Liver (tissue), 9 donors: ENCODE data around the gene TMEM63C. TPM values are rescaled to one million over a fixed set of nuclear protein-coding genes. Genes with fewer than 3 reads are reported as not detected.
A peak's percentile ranks its signal among the peaks of the same experiment; 100 is the strongest.

Experiments used
- DNase-seq: peaks from one replicate; pipeline ENCODE4 v3.0.0-alpha.2; 2017; ENCODE audit warnings: low spot score
- H3K27ac ChIP-seq, 2 donors: one replicate each; pipeline ENCODE4 v1.7.0; 2013; ENCODE audit warnings: inconsistent platforms in 2 of 2, low read length in 2 of 2, control low read depth in 1 of 2, low read depth in 1 of 2, mild to moderate bottlenecking in 1 of 2
- H3K27me3 ChIP-seq, 4 donors: one replicate each; pipeline versions ENCODE4 v1.6.1 to v1.7.0; 2013; ENCODE audit warnings: low read length in 3 of 4, inconsistent platforms in 1 of 4, mild to moderate bottlenecking in 1 of 4, moderate library complexity in 1 of 4; ENCODE audit not compliant: control insufficient read depth in 4 of 4, insufficient read depth in 4 of 4
- H3K36me3 ChIP-seq, 4 donors: one replicate each; pipeline versions ENCODE4 v1.6.1 to v1.7.0; 2013; ENCODE audit warnings: low read length in 3 of 4, mild to moderate bottlenecking in 3 of 4, low read depth in 1 of 4, moderate library complexity in 1 of 4; ENCODE audit not compliant: control insufficient read depth in 4 of 4, insufficient read depth in 3 of 4
- H3K4me1 ChIP-seq, 4 donors: one replicate each; pipeline versions ENCODE4 v1.6.1 to v1.7.0; 2013; ENCODE audit warnings: low read length in 3 of 4, mild to moderate bottlenecking in 3 of 4, moderate library complexity in 1 of 4; ENCODE audit not compliant: control insufficient read depth in 4 of 4, insufficient read depth in 4 of 4
- H3K4me3 ChIP-seq, 3 donors: one replicate each; pipeline versions ENCODE4 v1.6.1 to v1.7.0; 2013; ENCODE audit warnings: low read length in 3 of 3, control low read depth in 1 of 3, low read depth in 1 of 3, mild to moderate bottlenecking in 1 of 3
- H3K9ac ChIP-seq, 2 donors: one replicate each; pipeline ENCODE4 v1.7.0; 2013; ENCODE audit warnings: low read length in 2 of 2, mild to moderate bottlenecking in 2 of 2, moderate library complexity in 2 of 2, control low read depth in 1 of 2, low read depth in 1 of 2
- H3K9me3 ChIP-seq, 4 donors: one replicate each; pipeline versions ENCODE4 v1.6.1 to v1.7.0; 2013; ENCODE audit warnings: low read length in 3 of 4; ENCODE audit not compliant: control insufficient read depth in 4 of 4
- FOXA1 ChIP-seq: IDR thresholded peaks from 2 replicates; pipeline ENCODE4 v1.6.1; 2016; ENCODE audit warnings: antibody characterized with exemption
- FOXA2 ChIP-seq: IDR thresholded peaks from 2 replicates; pipeline ENCODE4 v1.6.1; 2016; ENCODE audit warnings: antibody characterized with exemption
- HNF4A ChIP-seq, 2 donors: conservative IDR thresholded peaks; 2 replicates each; pipeline ENCODE4 v1.6.1; 2016; ENCODE audit warnings: antibody characterized with exemption in 2 of 2, mild to moderate bottlenecking in 2 of 2
- HNF4G ChIP-seq: IDR thresholded peaks from 2 replicates; pipeline ENCODE4 v1.6.1; 2016; ENCODE audit warnings: antibody characterized with exemption
- JUND ChIP-seq, 2 donors: IDR thresholded peaks; 2 replicates each; pipeline ENCODE4 v1.6.1; 2016; ENCODE audit warnings: antibody characterized with exemption in 2 of 2
- NR2F2 ChIP-seq: IDR thresholded peaks from 2 replicates; pipeline ENCODE4 v1.6.1; 2016; ENCODE audit warnings: antibody characterized with exemption
- RXRA ChIP-seq, 2 donors: IDR thresholded peaks; 2 replicates each; pipeline ENCODE4 v1.6.1; 2017 to 2018; ENCODE audit warnings: antibody characterized with exemption in 2 of 2, mild to moderate bottlenecking in 1 of 2
- SP1 ChIP-seq: IDR thresholded peaks from 2 replicates; pipeline ENCODE4 v1.6.1; 2018; ENCODE audit warnings: antibody characterized with exemption, mild to moderate bottlenecking
- TAF1 ChIP-seq: conservative IDR thresholded peaks from 2 replicates; pipeline ENCODE4 v1.6.1; 2016; ENCODE audit warnings: antibody characterized with exemption, mild to moderate bottlenecking
- YY1 ChIP-seq: IDR thresholded peaks from 2 replicates; pipeline ENCODE4 v1.6.1; 2016; ENCODE audit warnings: antibody characterized with exemption, mild to moderate bottlenecking
- WGBS: extraction: QIAGEN DNeasy Blood & Tissue Kit; methylation state at CpG from one replicate; pipeline ENCODE4 v1.1.7; 2013; 5-methylcytosine and 5-hydroxymethylcytosine counted together
- polyA plus RNA-seq, 2 donors: library from polyadenylated mRNA; stranded (reverse) in 1 of 2; unstranded in 1 of 2; fragments of 200-250 nt in 1 of 2; fragments of >200 nt in 1 of 2; fragmentation: Nextera tagmentation in 1 of 2; extraction: Ambion mirVana in 1 of 2; gene quantifications; one replicate each; pipeline versions ENCODE4 v1.2.1 to v1.2.3, GENCODE V29; 2013 to 2015
- total RNA-seq, 2 donors: library from RNA; depleted of rRNA; stranded (reverse); fragments of >200 nt; gene quantifications; one replicate each; pipeline ENCODE4 v1.2.3, GENCODE V29; 2014
- TF ChIP-seq, protein P1 (sequence below): IDR thresholded peaks from 2 replicates; pipeline ENCODE4 v1.6.1; 2016; ENCODE audit warnings: antibody characterized with exemption
- TF ChIP-seq, protein P2 (sequence below): IDR thresholded peaks from 2 replicates; pipeline ENCODE4 v1.6.1; 2016; ENCODE audit warnings: antibody characterized with exemption
- TF ChIP-seq, protein P3 (sequence below): IDR thresholded peaks from 2 replicates; pipeline ENCODE4 v1.6.1; 2016; ENCODE audit warnings: antibody characterized with exemption, mild to moderate bottlenecking
- donor health status: healthy.
- donor health status: healthy.
- donor health status: healthy.
- donor health status: healthy.
- donor health status: healthy.

The TMEM63C gene
- total and polyA plus RNA-seq, 4 donors, result 0.13 to 1.6 (median 0.25) TPM; not detected in 1

DNA sequence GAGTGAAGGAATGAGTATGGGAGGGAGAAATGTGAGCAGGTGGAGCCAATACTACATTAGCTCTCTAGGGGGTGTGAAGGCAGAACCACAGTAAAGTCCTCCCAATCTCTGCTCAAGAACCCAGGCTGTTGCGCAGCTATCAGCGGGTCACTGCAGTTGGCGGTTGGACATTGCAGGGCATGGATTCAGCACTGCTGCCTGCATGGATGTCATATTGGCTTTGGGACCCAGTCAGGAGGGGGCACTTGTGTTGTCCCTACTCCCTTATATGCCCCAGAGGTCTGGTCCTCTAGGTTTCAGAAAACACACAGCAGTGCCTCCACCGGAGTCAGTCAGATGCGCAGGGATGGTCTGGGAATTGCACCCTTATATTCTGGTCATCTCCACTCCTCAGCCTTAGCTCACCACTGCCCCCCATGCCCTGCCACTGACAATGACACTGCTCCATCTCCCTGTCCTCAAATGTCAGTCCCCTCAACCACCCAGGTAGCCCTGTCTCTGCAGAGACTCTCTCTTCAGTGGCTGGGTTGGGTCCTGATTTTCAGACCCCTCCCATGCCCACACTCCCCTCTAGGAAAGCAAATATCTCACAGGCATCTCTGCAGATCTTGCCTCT, 49.6 kb upstream of the TMEM63C start:
- 90% methylated on average over 5 of the region's 5 CpGs for WGBS
- TF ChIP-seq NR2F2 (no peak), FOXA2 (no peak), HNF4A (conservative IDR thresholded peaks at IDR 0.05) (no peak), JUND (IDR thresholded peaks at IDR 0.05) (no peak), YY1 (no peak), TAF1 (no peak), FOXA1 (no peak), HNF4G (no peak), RXRA (IDR thresholded peaks at IDR 0.05) (no peak), SP1 (no peak)
- TF ChIP-seq, protein P1, sequence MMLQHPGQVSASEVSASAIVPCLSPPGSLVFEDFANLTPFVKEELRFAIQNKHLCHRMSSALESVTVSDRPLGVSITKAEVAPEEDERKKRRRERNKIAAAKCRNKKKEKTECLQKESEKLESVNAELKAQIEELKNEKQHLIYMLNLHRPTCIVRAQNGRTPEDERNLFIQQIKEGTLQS, result no peak
- TF ChIP-seq, protein P2, sequence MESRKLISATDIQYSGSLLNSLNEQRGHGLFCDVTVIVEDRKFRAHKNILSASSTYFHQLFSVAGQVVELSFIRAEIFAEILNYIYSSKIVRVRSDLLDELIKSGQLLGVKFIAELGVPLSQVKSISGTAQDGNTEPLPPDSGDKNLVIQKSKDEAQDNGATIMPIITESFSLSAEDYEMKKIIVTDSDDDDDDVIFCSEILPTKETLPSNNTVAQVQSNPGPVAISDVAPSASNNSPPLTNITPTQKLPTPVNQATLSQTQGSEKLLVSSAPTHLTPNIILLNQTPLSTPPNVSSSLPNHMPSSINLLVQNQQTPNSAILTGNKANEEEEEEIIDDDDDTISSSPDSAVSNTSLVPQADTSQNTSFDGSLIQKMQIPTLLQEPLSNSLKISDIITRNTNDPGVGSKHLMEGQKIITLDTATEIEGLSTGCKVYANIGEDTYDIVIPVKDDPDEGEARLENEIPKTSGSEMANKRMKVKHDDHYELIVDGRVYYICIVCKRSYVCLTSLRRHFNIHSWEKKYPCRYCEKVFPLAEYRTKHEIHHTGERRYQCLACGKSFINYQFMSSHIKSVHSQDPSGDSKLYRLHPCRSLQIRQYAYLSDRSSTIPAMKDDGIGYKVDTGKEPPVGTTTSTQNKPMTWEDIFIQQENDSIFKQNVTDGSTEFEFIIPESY, result no peak
- TF ChIP-seq, protein P3, sequence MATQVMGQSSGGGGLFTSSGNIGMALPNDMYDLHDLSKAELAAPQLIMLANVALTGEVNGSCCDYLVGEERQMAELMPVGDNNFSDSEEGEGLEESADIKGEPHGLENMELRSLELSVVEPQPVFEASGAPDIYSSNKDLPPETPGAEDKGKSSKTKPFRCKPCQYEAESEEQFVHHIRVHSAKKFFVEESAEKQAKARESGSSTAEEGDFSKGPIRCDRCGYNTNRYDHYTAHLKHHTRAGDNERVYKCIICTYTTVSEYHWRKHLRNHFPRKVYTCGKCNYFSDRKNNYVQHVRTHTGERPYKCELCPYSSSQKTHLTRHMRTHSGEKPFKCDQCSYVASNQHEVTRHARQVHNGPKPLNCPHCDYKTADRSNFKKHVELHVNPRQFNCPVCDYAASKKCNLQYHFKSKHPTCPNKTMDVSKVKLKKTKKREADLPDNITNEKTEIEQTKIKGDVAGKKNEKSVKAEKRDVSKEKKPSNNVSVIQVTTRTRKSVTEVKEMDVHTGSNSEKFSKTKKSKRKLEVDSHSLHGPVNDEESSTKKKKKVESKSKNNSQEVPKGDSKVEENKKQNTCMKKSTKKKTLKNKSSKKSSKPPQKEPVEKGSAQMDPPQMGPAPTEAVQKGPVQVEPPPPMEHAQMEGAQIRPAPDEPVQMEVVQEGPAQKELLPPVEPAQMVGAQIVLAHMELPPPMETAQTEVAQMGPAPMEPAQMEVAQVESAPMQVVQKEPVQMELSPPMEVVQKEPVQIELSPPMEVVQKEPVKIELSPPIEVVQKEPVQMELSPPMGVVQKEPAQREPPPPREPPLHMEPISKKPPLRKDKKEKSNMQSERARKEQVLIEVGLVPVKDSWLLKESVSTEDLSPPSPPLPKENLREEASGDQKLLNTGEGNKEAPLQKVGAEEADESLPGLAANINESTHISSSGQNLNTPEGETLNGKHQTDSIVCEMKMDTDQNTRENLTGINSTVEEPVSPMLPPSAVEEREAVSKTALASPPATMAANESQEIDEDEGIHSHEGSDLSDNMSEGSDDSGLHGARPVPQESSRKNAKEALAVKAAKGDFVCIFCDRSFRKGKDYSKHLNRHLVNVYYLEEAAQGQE, result no peak
- H3K4me3 ChIP-seq, result no peak overlapping the region
- no peak for DNase-seq
- no peak overlapping the region for H3K9ac ChIP-seq
- no peaks in the 10 kb centered on the region for H3K9me3 ChIP-seq
- no peaks in the 10 kb centered on the region for H3K36me3 ChIP-seq
- no peak overlapping the region for H3K27ac ChIP-seq
- no peaks in the 10 kb centered on the region for H3K4me1 ChIP-seq
- H3K27me3 ChIP-seq, result peaks cover 0 to 5% (median 3%) of the 10 kb centered on the region in 4 donors

DNA sequence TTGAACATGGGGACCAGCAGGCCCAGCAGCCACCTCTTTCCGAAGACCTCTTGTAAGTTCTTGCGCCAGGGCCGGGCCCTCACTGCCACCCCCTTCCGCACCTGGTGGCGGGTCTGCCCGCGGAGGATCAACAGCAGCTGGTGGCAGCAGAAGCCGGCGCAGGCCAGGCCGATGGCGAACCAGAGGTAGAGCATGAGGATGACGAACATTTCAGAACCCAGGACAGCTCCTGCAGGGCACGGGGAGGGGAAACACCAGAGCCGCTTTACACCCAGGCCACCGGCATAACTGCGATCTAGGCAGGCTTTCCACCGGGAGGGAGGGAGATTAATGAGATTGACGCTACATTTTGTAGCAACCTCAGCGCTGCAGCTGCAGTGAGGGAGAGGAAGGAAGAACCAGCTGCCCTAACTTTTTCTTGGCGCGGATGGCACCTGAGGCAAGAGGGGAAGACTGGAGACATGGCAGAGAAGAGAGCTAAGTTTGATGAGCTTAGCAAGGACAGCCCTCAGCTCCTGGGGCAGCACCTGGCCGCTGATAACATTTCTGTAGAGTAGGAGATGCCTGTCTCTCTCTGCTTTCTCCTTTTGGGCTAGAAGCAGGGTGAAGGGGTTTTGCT, 47.8 kb upstream of the TMEM63C start:
- Histone ChIP-seq H3K27me3 (peaks cover 0 to 10% (median 4%) of the 10 kb centered on the region in 4 donors), H3K4me1 (no peaks in the 10 kb centered on the region), H3K36me3 (no peaks in the 10 kb centered on the region), H3K27ac (no peak overlapping the region), H3K9ac (no peak overlapping the region), H3K9me3 (no peaks in the 10 kb centered on the region), H3K4me3 (no peak overlapping the region)
- peak; percentile 64 for DNase-seq
- TF ChIP-seq, protein P3, result peak; percentile 99
- no peak for TF ChIP-seq NR2F2
- whole genome bisulfite sequencing, result 14% methylated on average over 22 of the region's 22 CpGs
